ENCODE measurements around the gene LCLAT1. TPM values are rescaled to one million over a fixed set of nuclear protein-coding genes. Genes with fewer than 3 reads are reported as not detected.

Gene LCLAT1
- total RNA-seq, 2 experiments from 2014 or later: 19.0 to 20.5 TPM

DNA sequence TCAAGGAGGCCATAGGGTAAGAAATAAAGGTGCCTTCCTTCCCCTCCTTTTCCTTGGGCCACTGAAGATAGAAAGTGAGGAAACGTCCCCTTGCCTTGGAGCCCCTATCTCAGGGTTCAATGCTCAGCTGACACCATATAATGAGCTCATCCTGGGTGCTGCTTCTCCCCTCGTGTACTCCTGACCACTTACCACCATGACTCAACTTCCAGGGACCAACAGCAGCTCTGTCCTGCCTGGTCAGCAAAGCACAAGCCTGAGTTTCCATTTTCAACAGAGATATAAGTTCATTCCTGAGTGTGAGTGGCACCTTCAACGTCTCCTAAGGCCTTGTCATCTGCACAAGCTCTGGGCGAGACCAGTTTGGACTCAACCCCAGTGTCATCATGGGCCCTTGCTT is 209.0 kb downstream of the LCLAT1 start:
- CTCF ChIA-PET: interaction anchor here (1.0 to 1.7 kb wide), 4 partner anchors 10 to 491 kb away, joined by 3 to 10 read pairs (median 6); no protein-coding TSS in a partner anchor
- Mint-ChIP-seq H3K9me3 (no peaks in the 10 kb centered on the region), H3K27ac (no peak overlapping the region), H3K36me3 (ENCODE audit: low read depth) (no peaks in the 10 kb centered on the region), H3K27me3 (no peaks in the 10 kb centered on the region), H3K4me3 (no peak overlapping the region), H3K4me1 (ENCODE audit: low read depth) (no peaks in the 10 kb centered on the region)
- ATAC-seq: no peak
- no peak for DNase-seq
- TF ChIP-seq, protein P1, sequence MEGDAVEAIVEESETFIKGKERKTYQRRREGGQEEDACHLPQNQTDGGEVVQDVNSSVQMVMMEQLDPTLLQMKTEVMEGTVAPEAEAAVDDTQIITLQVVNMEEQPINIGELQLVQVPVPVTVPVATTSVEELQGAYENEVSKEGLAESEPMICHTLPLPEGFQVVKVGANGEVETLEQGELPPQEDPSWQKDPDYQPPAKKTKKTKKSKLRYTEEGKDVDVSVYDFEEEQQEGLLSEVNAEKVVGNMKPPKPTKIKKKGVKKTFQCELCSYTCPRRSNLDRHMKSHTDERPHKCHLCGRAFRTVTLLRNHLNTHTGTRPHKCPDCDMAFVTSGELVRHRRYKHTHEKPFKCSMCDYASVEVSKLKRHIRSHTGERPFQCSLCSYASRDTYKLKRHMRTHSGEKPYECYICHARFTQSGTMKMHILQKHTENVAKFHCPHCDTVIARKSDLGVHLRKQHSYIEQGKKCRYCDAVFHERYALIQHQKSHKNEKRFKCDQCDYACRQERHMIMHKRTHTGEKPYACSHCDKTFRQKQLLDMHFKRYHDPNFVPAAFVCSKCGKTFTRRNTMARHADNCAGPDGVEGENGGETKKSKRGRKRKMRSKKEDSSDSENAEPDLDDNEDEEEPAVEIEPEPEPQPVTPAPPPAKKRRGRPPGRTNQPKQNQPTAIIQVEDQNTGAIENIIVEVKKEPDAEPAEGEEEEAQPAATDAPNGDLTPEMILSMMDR (IDR thresholded peaks at IDR 0.05): no peak
- POLR2A ChIA-PET: interaction anchor here (0.8 kb wide), 1 partner anchor 137 kb away, joined by 3 read pairs; no protein-coding TSS in a partner anchor
- intact Hi-C loops (cut with micrococcal nuclease): no loop called here

DNA sequence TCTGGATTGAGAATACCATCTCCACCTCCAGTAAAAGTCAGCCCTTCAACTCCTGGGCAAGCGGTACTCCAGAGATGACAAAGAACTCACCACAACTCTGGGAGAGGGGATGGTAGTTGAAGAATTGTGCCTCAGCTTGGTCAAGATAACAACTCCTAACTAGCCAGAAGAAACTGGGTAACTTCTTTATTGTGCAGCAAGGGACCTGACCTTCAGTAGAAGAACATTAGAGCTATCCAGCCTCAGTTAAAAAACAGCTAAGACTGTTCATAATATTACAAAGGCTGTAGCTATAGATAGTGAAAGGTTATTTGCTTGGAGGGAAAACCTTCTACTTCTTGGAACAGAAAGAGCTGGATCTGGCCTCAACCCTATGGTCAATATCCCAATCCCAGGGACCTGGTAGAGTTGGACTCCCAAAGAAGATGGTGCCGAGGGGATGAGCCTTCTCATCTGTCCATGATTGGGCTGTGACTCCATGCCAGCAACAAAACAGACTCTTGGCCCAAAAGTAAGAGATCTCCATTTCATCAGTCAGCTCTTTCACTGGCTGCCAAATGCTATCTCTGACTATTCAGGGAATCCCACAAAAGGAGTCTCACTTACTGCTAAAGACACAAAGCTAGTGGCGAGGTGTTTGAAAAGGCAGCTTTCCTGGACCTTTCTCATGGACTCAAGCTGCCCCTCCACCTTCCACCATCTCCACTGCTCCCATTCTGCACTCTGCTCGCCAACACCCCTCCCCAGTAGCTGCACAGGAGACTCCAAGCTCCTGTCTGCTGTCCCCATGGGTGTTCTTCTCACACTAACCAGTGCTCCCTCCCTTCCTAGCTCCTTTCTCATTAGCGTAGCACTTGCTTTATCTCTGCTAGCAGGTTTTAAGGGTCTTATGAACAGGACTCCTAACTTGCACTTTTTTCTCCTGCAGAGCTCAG is 214.4 kb downstream of the LCLAT1 start:
- intact Hi-C loops (cut with micrococcal nuclease): no loop called here
- Mint-ChIP-seq H3K36me3 (ENCODE audit: low read depth) (no peaks in the 10 kb centered on the region), H3K4me1 (ENCODE audit: low read depth) (peaks cover 1% of the 10 kb centered on the region), H3K27ac (no peak overlapping the region), H3K27me3 (no peaks in the 10 kb centered on the region), H3K4me3 (no peak overlapping the region), H3K9me3 (no peaks in the 10 kb centered on the region)
- ChIA-PET CTCF (interaction anchor here (0.9 to 2.3 kb wide), 4 partner anchors 45 to 496 kb away, joined by 3 to 7 read pairs (median 7); no protein-coding TSS in a partner anchor), POLR2A (no interaction called here)
- DNase-seq (no peak), ATAC-seq (no peak)
- TF ChIP-seq, protein P1 (IDR thresholded peaks at IDR 0.05): no peak

DNA sequence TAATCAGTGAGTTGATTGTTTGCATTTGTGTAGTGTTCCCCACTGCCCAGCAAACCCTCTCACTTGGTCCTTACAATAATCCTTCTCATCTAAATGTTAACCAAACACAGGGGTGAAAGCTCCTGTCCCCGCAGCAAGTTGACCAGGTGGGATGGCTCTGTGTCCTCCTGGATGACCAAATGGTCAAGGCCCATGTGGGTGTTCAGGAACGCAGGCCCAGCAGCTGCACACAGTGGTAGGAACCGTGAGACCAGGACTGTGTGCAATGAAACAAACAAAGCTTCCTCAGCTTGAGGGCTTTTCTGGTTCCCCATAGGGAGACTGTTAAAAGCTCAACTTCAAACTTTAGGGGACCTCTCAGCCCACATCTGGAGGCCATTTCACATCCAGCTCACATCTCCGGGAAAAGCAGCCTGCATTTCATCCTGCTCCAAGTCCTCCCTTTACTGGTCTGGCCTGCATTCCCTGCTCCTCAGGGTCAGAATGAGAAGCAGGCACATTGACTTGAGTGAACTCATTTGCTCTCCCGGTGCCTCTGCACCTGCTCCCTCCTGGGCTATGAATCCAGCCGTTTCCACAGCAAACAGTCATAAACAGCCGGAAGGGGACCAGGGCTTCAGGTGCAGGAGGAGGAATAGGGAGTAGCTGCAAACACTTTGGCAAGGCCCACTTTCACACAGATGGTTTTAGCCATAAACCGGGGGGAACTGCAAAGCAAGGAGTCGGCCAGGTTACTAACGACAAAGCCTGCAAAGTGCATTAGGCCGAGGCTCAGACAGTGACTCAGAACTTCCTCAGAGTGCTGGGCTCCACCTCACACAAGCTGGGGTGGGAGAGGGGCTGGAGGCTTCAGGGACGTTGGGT is 215.5 kb downstream of the LCLAT1 start:
- H3K27ac Mint-ChIP-seq: no peak overlapping the region
- no peaks in the 10 kb centered on the region for H3K27me3 Mint-ChIP-seq

DNA sequence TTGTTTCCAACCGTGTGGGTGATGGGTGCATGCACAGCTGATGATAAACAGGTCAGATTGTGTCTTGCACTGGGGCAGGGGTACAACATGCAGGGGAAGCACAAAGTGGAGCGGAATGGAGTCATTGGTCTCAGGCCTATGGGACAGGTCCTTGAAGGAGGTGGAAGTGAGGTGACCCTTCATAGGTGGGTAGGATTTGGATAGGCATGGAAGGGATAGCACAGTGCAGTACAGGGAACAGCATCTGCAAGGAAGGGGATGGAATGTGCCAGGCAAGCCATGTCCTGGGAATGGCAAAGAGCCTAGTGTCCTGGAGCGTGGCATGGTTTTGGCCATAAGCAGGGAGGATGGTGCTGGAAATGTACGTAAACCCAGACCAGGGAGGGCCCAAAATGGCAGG is 216.3 kb downstream of the LCLAT1 start:
- no peak overlapping the region for H3K27ac Mint-ChIP-seq
- CTCF ChIA-PET: interaction anchor here (2.1 kb wide), 1 partner anchor 48 kb away, joined by 7 read pairs; no protein-coding TSS in a partner anchor

More for the DNA sequence above, 215.5 kb downstream of the LCLAT1 start:
- POLR2A ChIA-PET: interaction anchor here (0.6 kb wide), 1 partner anchor 16 kb away, joined by 3 read pairs; no protein-coding TSS in a partner anchor
- H3K4me1 Mint-ChIP-seq (ENCODE audit: low read depth): peaks cover 5% of the 10 kb centered on the region
- ATAC-seq: no peak
- no peak for DNase-seq
- CTCF ChIA-PET: interaction anchor here (0.9 to 2.3 kb wide), 3 partner anchors 49 to 498 kb away, joined by 3 to 7 read pairs (median 7); no protein-coding TSS in a partner anchor
- H3K4me3 Mint-ChIP-seq: no peak overlapping the region
- TF ChIP-seq, protein P1 (IDR thresholded peaks at IDR 0.05): no peak
- no peaks in the 10 kb centered on the region for H3K36me3 Mint-ChIP-seq (ENCODE audit: low read depth)
- intact Hi-C loops (cut with micrococcal nuclease): no loop called here
- H3K9me3 Mint-ChIP-seq: no peaks in the 10 kb centered on the region

More for the DNA sequence above, 216.3 kb downstream of the LCLAT1 start:
- DNase-seq (no peak), ATAC-seq (no peak)
- TF ChIP-seq, protein P1 (IDR thresholded peaks at IDR 0.05): no peak
- intact Hi-C loops (cut with micrococcal nuclease): no loop called here
- POLR2A ChIA-PET: no interaction called here
- H3K27me3 Mint-ChIP-seq: no peaks in the 10 kb centered on the region
- H3K9me3 Mint-ChIP-seq: no peaks in the 10 kb centered on the region
- H3K4me1 Mint-ChIP-seq (ENCODE audit: low read depth): peaks cover 5% of the 10 kb centered on the region
- no peaks in the 10 kb centered on the region for H3K36me3 Mint-ChIP-seq (ENCODE audit: low read depth)
- H3K4me3 Mint-ChIP-seq: no peak overlapping the region
